GM19238 (cell line): ENCODE results near the gene PNMA8B.

Source experiments
- DNase-seq: peaks from one replicate; pipeline ENCODE4 v3.0.0; 2011; ENCODE audit warnings: low spot score; ENCODE audit not compliant: insufficient read length

PNMA8B gene

GRCh38 chr19:46460055-46460454 is 35.6 kb downstream of the PNMA8B start:
- no peak for DNase-seq

- no peak for DNase-seq
Measured at GRCh38 chr19:46456930-46457329, 38.7 kb downstream of the PNMA8B start.

DNA sequence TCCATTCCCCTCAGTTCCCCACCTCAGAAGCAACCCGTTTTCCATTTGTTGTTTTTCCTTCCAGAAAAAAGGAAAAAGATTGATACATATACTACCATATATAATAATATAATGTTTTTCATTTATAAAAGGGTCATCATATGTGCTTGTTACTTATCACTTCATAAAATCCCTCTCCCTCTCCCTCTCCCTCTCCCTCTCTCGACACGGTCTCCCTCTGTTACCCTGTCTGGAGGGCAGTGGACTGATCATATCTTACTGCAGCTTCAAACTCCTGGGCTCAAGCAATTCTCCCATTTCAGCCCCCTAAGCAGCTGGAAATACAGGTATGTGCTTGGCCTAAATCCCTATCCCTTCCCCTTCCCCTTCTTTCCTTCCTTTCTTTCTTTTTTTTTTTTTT is 41.4 kb downstream of the PNMA8B start:
- no peak for DNase-seq

GRCh38 chr19:46453661-46454060 is 42.0 kb downstream of the PNMA8B start:
- DNase-seq, result no peak

DNA sequence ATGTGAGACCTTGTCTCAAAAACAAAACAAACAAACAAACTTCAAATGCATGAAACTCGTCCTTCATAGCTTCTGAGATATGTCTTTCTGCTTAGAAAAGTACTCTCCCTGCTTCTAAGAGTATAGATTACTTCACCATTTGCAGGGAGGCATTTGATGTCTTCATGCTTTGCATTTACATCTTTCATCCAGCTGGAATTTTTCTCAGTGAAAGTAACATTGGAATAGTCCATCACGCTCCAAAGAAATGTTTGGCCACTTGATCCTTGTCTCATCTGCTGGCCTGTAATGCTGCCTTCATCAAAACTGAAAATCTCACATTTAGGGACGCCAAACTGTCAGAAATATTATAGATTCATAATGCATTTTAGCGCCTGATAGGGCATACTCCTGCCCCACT is 43.5 kb downstream of the PNMA8B start:
- no peak for DNase-seq

DNA sequence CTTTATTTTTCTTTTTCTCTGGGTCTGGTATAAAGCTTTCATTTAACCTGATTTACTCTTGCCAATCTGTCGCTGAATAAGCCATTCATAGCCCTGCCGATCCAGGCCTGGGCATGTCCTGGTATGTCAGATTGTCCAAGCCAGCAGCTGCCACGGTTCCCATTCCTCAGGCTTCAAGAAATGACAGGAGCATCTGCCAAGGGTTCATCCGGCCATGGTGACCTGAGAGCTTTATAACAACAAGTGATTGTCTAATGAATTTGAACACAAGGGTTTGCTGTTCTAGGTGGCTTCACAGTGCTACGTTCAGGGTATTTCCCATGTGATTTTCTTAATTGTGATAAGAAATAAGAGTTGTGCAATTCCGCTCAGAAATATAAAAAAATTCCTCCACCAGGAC is 44.3 kb downstream of the PNMA8B start:
- DNase-seq, result no peak

- DNase-seq, result no peak
Measured at GRCh38 chr19:46450737-46451136, 44.9 kb downstream of the PNMA8B start.

- no peak for DNase-seq
Measured at GRCh38 chr19:46449228-46449627, 46.4 kb downstream of the PNMA8B start.

- DNase-seq, result no peak
Measured at GRCh38 chr19:46448601-46449000, 47.1 kb downstream of the PNMA8B start.

DNA sequence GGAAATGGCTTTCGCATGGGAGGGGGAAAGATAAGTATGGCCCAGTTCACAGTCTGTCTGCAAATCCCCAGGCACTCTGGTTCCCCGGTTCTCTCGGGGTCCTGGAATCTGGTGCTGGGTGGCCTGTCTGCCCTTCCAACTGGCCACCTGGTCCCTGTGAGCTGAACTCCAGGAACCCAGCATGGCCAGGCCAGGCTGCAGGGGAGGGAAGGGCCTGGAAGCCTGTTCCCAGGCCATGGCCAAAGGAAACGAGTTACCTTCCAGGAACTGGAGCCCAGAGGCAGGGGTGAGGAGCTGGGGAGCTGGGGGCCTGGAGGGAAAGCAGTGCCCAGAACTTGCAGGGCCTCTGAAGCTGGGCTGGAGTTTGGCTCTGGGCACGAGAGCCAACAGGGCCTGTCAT is 47.8 kb downstream of the PNMA8B start:
- no peak for DNase-seq

DNA sequence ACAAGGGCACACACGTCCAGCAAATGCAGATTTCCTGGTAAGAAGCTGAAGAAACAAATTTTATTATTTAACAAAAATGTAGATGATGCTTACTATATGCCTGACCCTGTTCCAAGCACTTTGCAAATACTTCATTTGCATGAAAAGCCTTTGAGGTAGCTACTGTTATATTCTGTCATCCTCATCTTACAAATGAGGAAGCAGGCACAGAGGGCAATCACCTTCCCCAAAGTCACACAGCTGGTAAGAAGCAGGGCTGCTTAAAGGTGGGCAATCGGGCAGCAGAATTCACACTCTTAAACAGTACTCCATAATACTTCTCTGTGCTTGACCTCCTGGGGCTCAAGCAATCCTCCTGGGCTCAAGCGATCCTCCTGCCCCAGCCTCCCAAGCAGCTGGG is 48.7 kb downstream of the PNMA8B start:
- DNase-seq, result no peak

- no peak for DNase-seq
Measured at GRCh38 chr19:46446021-46446420, 49.6 kb downstream of the PNMA8B start.

DNA sequence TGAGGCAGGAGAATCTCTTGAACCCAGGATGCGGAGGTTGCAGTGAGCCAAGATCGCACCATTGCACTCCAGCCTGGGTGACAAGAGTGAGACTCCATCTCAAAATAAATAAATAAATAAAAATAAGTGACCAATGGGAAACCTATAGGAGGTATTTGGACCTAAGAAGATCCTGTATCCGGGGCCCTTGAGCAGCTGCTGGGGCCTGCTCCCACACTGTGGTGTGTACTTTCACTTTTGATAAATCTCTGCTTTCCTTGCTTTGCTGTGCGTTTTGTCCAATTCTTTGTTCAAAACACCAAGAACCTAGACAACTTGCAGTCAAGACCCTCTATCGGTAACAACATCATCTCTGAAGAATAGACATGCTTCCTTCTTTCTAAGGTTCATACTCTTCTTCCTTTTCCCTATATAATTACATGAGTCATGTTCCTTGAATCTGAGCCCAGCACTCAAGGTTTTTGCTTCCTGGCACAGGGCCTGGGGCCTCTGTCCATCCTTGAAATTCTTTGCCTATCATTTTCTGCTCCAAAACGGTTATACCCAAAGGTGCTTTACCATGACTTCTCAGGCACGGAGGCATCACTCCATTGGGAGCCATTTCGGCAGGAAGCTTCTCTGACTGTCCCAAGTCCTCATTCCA is 52.7 kb downstream of the PNMA8B start:
- no peak for DNase-seq

- no peak for DNase-seq
Measured at GRCh38 chr19:46441866-46442265, 53.8 kb downstream of the PNMA8B start.
